HG03460 (cell line): ENCODE results near the gene FSTL4.

Experiments
- ATAC-seq: cut with Tn5 transposase; IDR thresholded peaks from one replicate; pipeline ENCODE4 v1.9.1; 2021; ENCODE audit not compliant: unreplicated experiment

The FSTL4 gene

DNA sequence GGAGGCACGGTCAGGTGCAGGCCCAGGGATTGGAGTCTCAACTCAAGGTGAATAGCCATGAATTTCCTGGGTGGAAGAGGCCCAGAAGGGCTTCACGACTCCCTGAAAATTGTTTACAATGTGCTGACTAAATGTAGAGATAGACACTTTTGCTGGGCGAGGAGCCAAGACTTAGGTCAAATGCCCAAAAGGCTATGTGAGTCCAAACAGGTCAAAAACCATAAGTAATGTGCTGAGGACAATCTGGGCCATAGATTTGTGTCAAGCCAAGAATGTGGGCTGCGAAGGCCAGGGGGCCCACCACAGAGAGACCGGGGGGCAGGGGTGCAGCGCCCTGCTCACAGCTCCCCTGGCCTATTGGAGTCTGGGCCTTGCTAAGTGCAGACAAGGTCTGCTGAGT is 362.7 kb downstream of the FSTL4 start:
- ATAC-seq: no peak

DNA sequence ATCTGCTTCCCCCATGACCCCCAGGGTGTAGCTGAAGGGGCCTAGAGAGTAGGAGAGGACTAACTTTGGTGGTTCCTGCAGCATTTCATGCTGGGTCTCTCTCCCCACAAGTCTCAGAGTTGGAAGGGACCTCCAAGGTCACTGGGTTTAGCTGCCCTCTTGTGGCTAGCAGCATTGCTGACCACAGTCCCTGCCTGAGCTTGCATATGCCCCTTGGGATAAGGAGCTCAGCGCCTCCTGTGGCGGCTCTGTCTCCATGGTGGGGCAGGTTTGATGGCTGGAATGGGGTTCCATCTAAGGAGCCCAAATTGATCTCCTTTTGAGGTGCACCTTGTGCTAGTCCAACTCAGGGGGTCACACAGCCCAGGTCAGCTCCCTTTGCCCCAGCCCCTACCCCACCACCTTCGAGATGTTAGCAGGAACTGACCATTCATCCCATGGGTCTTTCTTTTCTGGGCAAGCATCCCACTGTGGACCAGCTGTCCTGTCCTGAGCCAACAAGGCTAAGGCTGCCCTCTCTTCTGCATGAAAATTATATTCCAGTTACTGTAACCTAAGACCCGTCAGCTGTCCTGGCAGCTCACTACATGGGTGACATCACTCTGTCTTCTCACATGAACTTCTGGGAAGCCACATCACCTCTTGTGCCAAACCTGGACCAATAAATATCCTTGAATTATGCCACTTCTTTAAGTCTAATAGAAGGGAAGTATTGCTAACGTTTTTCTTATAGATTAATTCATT is 364.3 kb downstream of the FSTL4 start:
- ATAC-seq: no peak

DNA sequence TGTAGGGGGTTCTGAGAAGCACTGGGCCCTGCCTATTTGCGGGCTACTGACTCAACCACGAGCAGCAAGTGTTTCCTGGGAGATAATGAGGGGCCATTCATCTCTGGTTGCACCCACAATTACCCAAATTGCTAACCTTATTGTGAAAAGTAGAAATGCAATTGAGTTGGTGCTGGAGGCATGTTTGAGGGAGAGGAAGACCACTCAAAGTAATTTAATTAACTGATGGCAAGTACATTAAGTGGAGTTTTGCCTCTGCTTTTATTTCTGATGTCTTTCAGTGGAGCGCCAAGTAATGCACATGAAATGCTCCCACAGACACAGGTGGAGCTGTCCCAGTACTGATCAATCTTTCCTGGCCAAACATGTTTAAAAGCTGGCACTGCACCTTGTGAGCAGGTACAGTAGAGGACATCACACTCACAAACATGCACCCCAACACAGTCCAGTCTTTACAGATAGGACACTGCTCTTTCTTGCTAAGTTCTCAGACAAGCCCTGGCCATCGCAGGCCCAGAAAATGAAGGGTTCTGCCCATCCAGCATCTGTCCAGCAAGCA is 365.1 kb downstream of the FSTL4 start:
- no peak for ATAC-seq

DNA sequence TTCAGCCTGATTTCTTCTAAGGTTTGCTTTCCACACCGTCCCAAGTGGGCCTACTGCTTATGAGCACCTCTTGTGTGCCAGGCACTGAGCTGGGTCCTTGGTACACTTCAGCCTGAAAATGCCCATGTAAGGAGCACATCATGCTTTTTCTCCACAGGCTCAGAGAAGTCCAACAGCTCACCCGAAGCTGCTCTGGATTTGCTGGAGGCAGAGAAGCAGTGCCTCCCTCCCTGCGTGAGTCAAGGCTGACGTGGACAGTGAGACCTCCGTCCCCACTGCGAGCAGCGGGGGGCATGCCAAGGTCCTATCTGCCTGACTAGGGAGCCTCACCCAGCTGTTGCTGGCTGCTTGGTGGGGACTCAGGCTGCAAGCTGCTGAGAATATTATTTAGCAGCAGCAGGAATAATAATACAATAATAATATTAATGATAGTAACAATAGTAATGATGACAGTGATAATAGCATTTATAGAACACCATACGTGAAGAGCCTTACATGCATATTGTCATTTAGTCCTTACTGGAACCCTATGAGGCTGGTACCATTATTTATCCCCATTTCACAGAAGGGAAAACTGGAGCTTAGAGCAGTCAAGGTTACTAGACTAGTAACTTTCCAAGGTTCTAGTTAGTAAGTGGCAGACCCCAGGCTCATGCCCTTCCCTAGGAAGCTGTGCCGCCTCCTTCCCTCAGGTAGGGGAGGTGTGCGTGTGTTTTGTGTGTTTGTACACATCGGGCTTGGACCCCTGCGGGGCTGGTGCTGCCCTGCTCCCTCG is 365.8 kb downstream of the FSTL4 start:
- ATAC-seq: no peak

DNA sequence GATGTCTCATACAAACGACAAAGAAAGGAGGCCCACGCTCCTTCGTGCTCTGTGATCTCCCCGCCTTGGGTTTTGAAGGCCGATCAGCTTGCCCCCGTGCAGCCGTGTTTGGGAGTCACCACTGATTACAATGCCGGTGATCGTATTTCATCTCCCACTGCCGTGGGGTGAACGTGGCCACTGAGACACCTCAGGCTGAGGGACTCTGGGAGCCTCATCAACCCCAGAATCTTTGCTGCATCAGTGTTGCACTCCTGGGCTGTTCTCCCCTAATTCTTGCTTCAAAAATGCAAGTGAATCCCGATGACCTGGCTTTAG is 366.3 kb downstream of the FSTL4 start:
- ATAC-seq: no peak

DNA sequence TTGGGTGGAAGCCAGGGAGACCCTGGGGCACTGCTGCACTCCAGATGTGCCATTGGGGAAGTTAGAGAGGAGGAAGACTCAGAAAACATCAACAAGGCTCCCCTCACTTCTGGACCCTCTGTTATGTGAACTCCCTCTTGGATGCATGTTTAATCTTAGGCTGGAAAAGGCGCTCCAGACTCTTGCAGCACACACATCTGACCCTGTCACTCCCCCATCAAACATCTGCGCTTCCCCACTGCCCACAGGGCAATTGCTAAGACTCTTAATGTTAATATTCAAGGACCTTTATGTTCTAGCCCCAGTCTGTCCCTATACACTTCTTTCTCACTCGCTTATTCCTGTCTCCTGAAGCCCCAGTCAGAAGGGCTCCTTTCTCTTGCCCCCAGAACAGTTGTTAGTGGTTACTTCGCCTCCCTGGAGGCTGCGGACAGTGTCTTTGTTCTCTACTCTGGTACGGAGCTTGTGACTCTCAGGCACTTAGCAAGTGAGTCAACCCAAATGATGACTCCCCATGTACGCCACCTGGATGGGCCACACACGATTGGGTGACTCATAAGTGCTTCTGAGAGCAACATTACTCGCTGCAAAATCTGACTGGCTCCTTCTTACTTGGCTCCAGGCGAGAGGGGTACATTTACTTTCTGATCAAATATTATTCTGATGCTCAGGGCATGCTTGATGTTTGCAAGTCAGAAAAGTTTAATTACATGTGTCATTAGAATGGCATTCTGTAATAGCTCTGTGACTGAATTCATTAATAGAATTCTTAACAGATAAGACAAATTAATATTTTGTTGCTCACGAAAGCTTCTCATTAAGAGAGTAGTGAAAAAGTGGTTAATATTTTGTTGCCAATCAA is 366.9 kb downstream of the FSTL4 start:
- ATAC-seq: no peak

DNA sequence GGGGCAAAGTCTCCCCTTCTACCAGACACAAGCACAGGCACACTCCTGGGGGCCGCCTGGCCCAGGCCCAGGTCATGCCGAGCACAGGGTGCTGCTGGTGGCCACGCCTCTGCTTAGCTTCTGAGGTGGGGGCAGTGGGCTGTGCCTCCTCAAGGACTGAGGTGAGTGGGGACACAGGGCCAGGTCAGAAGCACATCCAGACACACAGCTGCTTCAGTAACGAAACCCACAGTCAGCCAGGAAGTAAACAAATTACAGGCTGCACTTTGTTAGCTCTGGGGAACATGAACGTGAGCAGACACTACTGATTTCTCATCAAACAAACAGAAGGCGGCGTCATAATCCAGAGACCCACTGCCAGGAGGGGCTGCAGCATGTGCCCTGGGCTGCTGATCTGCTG is 368.1 kb downstream of the FSTL4 start:
- peak; percentile 59 for ATAC-seq

DNA sequence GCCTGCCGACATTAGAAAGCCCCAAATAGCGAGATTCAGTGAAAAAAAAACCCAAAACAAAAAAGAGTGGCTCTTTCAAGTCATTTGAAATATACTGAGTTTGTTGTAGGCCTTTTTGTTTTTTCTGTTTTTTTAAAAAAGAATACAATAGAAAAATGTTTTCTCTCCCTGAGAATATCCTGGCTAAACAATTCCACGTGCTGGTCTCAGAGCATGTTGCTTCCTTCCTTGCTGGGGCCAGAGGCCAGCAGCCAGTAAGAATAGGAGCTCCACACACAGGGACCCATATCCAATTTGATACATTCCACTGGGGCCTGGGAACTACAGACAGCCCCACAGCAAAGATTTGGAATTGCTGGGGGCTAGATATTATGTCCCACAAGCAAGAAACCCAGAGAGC is 369.1 kb downstream of the FSTL4 start:
- no peak for ATAC-seq

DNA sequence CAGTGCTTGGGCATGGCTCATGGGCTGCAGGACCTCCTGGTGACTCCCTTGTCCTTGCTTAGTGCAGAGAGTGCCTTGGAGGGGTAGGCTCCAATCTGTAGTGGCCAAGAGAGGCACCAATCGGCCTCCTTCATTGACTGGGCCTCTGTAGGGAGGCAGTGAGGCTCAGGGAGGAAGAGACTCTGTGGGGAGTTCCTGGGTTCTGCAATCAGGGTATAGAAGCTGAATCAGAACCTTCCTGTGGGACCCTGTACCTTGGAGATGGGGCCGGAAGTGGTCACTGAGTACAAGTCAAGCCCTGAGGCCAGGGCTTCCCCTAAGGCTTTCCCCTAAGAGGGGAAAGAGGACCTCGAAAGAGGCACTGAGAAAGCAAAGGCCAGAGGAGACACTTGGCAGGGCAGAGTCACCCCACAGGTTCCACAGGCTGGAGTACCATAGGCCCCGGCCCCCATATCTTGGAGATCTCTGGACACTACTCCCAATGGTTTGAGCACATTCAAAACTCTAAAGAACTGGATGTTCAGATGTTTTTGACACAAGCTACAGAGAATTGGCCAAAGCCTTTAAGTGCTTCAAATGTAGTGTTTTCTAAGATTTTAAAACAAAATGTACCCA is 370.0 kb downstream of the FSTL4 start:
- ATAC-seq: no peak

DNA sequence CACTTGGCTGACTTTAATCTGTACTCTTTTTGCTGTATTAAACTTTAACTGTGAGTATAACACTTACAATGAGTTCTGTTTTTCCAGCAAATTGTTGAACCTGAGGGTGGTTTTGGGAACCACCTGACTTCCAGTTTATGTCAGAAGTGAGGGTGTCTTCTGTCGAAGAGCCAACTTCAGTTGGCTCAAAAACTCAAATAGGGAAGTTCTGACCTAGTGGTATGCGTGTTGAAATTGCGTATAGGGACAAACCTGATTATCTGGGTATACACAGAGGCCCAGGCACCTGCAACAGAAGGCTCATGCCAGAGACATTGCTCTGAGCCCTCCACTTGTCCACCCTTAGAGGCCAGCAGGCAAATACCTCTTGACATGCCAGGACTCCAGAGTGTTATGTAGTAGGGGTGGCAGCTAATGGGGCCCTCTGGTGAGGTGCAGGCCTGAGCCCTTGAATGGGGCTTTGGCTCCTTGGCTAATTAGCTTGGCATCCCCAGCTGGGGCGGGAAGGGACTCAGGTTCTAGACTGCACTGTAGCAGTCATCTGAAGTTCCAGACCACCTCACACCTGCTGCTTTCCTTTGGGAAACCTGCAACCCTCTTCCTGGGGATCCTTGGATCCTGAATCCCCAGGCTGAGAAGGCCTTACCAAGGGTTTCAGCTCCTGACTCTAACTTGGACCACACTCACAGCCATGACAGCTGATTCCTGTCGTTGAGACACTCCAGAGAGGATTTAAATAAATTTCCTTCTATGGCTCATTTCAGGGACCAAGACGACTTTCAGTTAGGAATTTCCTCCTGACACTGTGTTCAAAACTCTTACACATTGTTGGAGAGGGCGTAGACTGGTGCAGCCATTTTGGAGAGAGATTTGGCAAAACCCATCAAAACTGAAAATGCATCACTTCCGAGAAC is 370.9 kb downstream of the FSTL4 start:
- no peak for ATAC-seq

DNA sequence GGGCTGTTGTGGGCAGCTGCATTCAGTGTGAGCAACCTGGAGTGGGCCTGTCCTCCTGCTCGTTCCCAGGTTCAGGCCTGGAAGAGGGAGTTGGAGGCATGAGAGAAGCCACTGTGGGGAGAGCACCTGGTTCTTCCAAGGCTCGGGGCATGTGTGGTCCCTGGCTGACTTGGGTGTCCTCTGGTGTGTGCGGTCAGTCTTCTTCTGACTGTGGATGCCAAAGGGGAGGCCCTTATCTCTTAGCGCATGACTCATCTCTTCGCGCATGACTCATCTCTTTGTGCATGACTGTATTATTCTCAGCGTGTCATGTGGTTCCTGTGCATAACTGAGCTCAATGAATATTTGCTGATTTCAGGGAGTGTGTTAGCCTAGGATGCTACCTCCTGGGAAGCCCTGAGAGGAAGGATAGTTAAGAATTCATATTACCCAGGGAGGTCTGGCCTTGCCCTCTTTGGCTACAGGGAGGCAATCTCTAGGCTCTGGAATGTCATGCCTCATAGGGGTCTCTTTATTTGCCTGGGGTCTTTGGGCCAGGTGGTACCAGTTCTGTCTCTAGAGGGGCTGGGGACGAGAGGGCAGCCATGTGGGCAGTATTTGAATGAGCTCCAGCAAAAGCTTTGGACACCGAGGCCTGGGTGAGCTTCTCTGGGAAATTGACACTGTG is 371.8 kb downstream of the FSTL4 start:
- no peak for ATAC-seq

DNA sequence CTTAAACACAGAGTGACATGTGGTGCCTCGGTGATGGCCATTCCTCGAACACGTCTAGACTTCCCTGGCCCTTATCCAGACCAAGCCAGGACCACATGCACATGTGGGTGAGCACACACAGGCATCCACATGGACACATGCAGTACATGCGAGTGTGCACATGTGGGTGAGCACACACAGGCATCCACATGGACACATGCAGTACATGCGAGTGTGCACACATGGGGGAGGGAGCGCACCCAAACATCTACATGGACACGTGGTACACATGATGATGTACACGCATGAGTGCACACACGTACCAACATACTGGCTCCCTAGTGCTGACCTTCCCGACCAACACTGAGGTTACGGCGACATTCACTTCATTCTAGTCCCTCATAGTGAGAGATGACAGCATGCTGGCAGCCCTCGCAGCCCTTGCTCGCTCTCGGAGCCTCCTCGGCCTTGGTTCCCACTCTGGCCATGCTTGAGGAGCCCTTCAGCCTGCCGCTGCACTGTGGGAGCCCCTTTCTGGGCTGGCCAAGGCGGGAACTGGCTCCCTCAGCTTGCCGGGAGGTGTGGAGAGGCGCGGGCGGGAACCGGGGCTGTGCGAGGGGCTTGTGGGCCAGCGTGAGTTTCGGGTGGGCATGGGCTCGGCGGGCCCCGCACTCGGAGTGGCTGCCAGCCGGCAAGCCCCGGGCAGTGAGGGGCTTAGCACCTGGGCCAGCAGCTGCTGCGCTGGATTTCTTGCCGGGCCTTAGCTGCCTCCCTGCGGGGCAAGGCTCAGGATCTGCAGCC is 373.7 kb downstream of the FSTL4 start:
- no peak for ATAC-seq

DNA sequence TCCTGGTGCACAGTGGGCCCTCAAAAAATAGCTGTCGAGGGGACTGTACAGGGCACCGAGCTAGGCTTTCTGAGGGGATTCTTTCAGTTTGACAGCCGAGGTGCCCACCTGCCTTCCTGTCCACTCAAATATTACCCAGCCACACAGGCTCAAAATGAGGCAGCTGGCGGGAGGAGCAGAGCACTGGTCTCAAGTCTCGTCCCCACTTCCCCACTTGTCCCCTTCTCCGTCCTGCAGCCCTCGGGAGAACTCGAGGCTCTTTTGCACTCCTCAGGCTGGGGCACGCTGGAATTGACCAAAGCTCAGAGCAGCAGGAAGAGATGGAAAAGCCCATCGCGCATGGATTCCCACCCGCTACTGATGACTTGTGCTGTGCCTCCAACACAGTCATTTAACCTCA is 375.4 kb downstream of the FSTL4 start:
- ATAC-seq: no peak

DNA sequence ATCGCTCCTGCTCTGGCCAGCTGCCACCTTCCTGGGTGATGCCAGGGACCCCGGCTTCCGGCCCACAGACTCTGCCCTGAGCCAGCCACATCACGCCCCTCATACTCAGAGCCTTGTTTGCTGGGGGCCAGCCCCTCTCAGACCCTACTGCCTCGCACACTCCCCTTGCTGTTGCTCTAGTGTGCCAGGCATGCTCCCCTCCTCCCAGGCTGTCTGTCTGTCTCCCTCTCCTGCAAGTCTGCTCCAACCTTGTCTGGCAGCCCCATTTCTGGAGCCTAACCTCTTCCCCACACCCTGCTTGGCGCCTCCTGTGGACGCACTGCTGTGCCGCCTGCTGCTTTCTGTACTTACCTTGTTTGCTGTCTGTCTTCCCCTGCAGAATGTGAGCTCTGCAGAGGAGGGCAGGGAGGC is 375.8 kb downstream of the FSTL4 start:
- no peak for ATAC-seq

DNA sequence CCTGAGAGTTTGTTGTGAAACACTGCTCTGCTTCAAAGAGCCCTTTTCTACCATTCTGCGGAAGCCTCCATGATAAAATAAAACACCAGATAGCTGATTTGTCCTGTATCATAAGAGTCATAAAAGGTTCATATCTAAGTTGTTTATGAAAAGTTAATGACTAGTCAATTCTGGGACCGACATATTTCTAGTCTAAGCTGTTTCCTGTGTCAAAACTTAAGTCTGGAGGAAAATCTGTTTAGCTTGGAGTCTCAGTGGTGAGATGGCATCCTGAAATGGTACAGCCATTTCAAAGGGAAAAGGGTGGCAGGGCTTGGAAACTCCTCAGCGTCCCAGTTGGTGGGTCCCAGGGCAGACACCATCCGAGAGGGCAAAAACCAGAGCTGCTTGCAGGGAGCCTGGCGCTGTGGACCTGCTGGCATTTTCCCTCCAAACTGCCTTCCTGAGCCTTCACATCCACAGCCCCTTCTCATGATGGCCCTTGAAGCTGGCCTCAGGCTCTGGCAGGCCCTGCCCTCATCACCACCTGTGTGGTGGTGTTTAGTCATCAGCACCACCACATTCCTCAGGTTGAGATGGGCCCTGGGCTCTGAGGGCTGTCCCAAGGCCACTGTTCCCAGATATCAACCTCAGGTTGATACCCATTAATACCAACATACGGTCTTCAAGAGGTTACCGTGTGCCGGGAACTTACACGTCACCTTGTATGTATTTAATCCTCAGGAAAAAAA is 376.5 kb downstream of the FSTL4 start:
- ATAC-seq: no peak

DNA sequence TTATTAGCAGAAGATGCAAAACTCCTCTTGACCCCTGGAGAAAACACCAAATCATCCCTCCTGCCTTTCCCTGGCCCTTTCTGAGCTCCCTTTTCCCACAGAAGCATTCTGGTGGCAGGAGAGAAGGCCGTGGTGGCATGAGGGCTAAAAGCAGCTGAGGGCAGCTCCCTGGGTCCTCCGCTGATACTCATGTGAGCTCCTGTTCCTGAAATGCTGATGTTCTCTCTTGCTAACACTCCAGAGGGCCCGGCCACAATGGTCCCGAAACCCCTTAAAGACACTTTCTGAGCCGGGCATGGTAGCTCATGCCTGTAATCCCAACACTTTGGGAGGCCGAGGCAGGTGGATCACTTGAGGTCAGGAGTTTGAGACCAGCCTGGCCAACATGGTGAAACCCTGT is 377.4 kb downstream of the FSTL4 start:
- ATAC-seq: no peak

DNA sequence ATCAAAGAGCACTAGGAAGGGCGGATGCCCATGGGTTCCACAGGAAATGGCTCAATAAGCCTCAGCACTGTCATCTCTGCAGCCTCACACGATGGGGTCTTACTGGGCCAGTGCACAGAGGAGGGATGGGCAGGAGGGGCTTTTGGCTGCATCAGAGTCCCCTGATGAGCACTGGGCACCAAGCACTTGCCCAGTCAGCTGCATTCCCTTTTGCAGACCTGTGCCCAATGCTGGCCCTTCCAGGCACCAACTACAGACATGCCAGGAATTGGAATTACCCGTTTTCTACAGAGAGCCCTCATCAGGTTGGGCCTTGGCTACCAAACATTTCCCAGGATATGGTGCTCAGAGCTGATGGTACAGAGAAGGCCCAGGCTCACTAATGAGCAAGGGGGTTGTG is 378.1 kb downstream of the FSTL4 start:
- no peak for ATAC-seq

DNA sequence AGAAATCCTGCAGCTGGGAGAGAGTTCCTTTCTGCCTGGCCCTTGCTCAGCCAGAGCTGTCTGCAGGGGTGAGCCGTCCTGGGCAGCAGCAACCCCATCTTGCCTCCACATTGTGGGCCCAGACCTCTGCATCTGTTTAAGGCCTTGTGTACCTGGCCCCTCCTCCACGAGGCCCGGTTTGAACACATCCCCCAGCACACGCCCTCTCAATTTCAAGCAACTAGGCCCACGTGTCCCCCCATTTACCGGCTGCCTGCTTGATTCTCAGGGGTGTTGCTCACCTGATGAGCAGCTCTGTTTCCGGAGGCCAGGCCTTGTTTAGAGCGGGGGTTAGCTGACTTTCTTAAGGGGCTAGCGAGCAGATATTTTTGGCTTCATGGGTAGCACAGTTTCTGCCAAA is 378.7 kb downstream of the FSTL4 start:
- no peak for ATAC-seq
